22Rv1 (cell line): ENCODE measurements around the gene UBAP1L.
"Not testable (repeated sequence)": the region's sequence is repeated elsewhere in the genome, so short reads cannot be mapped to it uniquely, and the experiment has no call there.

Experiments
- H3K27ac ChIP-seq: fragments of 450-650 bp; 2 replicates; pipeline ENCODE4 v1.5.1; 2017
- CTCF ChIP-seq: fragments of 450-650 bp; IDR thresholded peaks from 2 replicates; pipeline ENCODE4 v1.5.1; 2017; ENCODE audit warnings: mild to moderate bottlenecking
- ZFX ChIP-seq: fragments of 450-650 bp; IDR thresholded peaks from 2 replicates; pipeline ENCODE4 v1.6.1; 2017; ENCODE audit warnings: antibody characterized with exemption, borderline replicate concordance

Gene UBAP1L

GRCh38 chr15:65054333-65055200 is 60.4 kb downstream of the UBAP1L start:
- H3K27ac ChIP-seq = no peak overlapping the region
- TF ChIP-seq ZFX (no peak), CTCF (peak; percentile 92)

- no peak for TF ChIP-seq ZFX
- no peak for TF ChIP-seq CTCF
- H3K27ac ChIP-seq = no peak overlapping the region
These were observed 62.0 kb downstream of the UBAP1L start for GRCh38 chr15:65052956-65053355.

GRCh38 chr15:65051266-65051665 is 63.7 kb downstream of the UBAP1L start:
- no peak for TF ChIP-seq CTCF
- TF ChIP-seq ZFX = no peak
- no peak overlapping the region for H3K27ac ChIP-seq

- TF ChIP-seq ZFX (no peak), CTCF (no peak)
- no peak overlapping the region for H3K27ac ChIP-seq
These were observed 64.7 kb downstream of the UBAP1L start for GRCh38 chr15:65050270-65050669.

GRCh38 chr15:65049418-65049840 is 65.6 kb downstream of the UBAP1L start:
- no peak for TF ChIP-seq ZFX
- TF ChIP-seq CTCF = no peak
- no peak overlapping the region for H3K27ac ChIP-seq

GRCh38 chr15:65048241-65048640 is 66.8 kb downstream of the UBAP1L start:
- TF ChIP-seq CTCF (no peak), ZFX (no peak)
- no peak overlapping the region for H3K27ac ChIP-seq

- TF ChIP-seq CTCF (no peak), ZFX (no peak)
These were observed 70.1 kb downstream of the UBAP1L start, which contains the start of gene SLC51B for GRCh38 chr15:65044724-65045481. TSS of gene SLC51B (plus strand) at chr15:65045387. CDS start at chr15:65050005, 4,618 bp downstream.

GRCh38 chr15:65044218-65044617 is 70.8 kb downstream of the UBAP1L start:
- not testable (repeated sequence) for H3K27ac ChIP-seq

More at GRCh38 chr15:65044724-65045481, 70.1 kb downstream of the UBAP1L start, which contains the start of gene SLC51B:
- H3K27ac ChIP-seq = no peak within 1 kb of the TSS
